ENCODE data around the gene SLC17A9. TPM values are rescaled to one million over a fixed set of nuclear protein-coding genes. Genes with fewer than 3 reads are reported as not detected.
A peak's percentile ranks its signal among the peaks of the same experiment; 100 is the strongest.

The SLC17A9 gene
- total RNA-seq, 1 experiment from 2014 or later = not detected

GRCh38 chr20:62913043-62913630, 39.4 kb upstream of the SLC17A9 start:
- Histone ChIP-seq H3K27ac (ENCODE audit: low read length) (no peak overlapping the region), H2AFZ (ENCODE audit: low read length) (no peak overlapping the region), H3K79me2 (ENCODE audit: low read length) (peaks cover 93% of the 10 kb centered on the region), H4K20me1 (ENCODE audit: low read length) (peaks cover 67% of the 10 kb centered on the region), H3K4me2 (ENCODE audit: low read length) (no peak overlapping the region), H3K27me3 (ENCODE audit: low read length) (no peaks in the 10 kb centered on the region), H3K36me3 (ENCODE audit: low read depth, low read length) (peaks cover 45% of the 10 kb centered on the region), H3K4me1 (ENCODE audit: insufficient read depth, low read length) (peaks cover 9% of the 10 kb centered on the region; the same call in 1 of the 2 replicates), H3K9ac (ENCODE audit: low read length) (no peak overlapping the region), H3K4me3 (ENCODE audit: low read length) (no peak overlapping the region), H3K9me2 (replicated peaks; ENCODE audit: low read length) (no peaks in the 10 kb centered on the region), H3K9me3 (ENCODE audit: low read length) (no peaks in the 10 kb centered on the region), H3F3A (ENCODE audit: low read length, unreplicated experiment) (no peaks in the 10 kb centered on the region)
- no TSS peak for BruUV-seq (replicated peaks)
- ChIA-PET CTCF (no interaction called here), POLR2A (ENCODE audit: unreplicated experiment) (no interaction called here)
- TF ChIP-seq EZH2phosphoT487 (IDR thresholded peaks at IDR 0.05; ENCODE audit: borderline replicate concordance, low read length) = no peak
- no peak for TF ChIP-seq CTCF (conservative IDR thresholded peaks at IDR 0.05; ENCODE audit: low read depth, low read length)
- no peak for DNase-seq
- ATAC-seq = no peak
- intact Hi-C loops (cut with micrococcal nuclease) = no loop called here

GRCh38 chr20:62914436-62914835, 38.1 kb upstream of the SLC17A9 start:
- no peak for DNase-seq
- H3K4me3 ChIP-seq (ENCODE audit: low read length) = no peak overlapping the region
- peaks cover 36% of the 10 kb centered on the region for H3K36me3 ChIP-seq (ENCODE audit: low read depth, low read length)
- peaks cover 72% of the 10 kb centered on the region for H4K20me1 ChIP-seq (ENCODE audit: low read length)
- H3K4me1 ChIP-seq (ENCODE audit: insufficient read depth, low read length) = peaks cover 9% of the 10 kb centered on the region; the same call in 1 of the 2 replicates
- no peak overlapping the region for H3K9ac ChIP-seq (ENCODE audit: low read length)
- ChIA-PET CTCF (no interaction called here), POLR2A (ENCODE audit: unreplicated experiment) (no interaction called here)
- no peaks in the 10 kb centered on the region for H3F3A ChIP-seq (ENCODE audit: low read length, unreplicated experiment)
- H3K79me2 ChIP-seq (ENCODE audit: low read length) = peaks cover 93% of the 10 kb centered on the region
- intact Hi-C loops (cut with micrococcal nuclease) = no loop called here
- no TSS peak for BruUV-seq (replicated peaks)
- H3K27me3 ChIP-seq (ENCODE audit: low read length) = no peaks in the 10 kb centered on the region
- no peak overlapping the region for H2AFZ ChIP-seq (ENCODE audit: low read length)
- no peaks in the 10 kb centered on the region for H3K9me3 ChIP-seq (ENCODE audit: low read length)
- no peak for ATAC-seq
- no peak for TF ChIP-seq EZH2 (IDR thresholded peaks at IDR 0.05; ENCODE audit: low read length, unreplicated experiment)
- no peak for TF ChIP-seq EZH2phosphoT487 (IDR thresholded peaks at IDR 0.05; ENCODE audit: borderline replicate concordance, low read length)
- no peak for TF ChIP-seq CTCF (conservative IDR thresholded peaks at IDR 0.05; ENCODE audit: low read depth, low read length)
- H3K4me2 ChIP-seq (ENCODE audit: low read length) = no peak overlapping the region
- no peak overlapping the region for H3K27ac ChIP-seq (ENCODE audit: low read length)
- no peaks in the 10 kb centered on the region for H3K9me2 ChIP-seq (replicated peaks; ENCODE audit: low read length)

- no TSS peak for BruUV-seq (replicated peaks)
- H3F3A ChIP-seq (ENCODE audit: low read length, unreplicated experiment) = no peaks in the 10 kb centered on the region
- intact Hi-C loops (cut with micrococcal nuclease) = no loop called here
- no peak overlapping the region for H3K4me2 ChIP-seq (ENCODE audit: low read length)
- H2AFZ ChIP-seq (ENCODE audit: low read length) = no peak overlapping the region
- H3K4me1 ChIP-seq (ENCODE audit: insufficient read depth, low read length) = peaks cover 9% of the 10 kb centered on the region; the same call in 1 of the 2 replicates
- H3K9ac ChIP-seq (ENCODE audit: low read length) = no peak overlapping the region
- peaks cover 72% of the 10 kb centered on the region for H4K20me1 ChIP-seq (ENCODE audit: low read length)
- TF ChIP-seq CTCF (conservative IDR thresholded peaks at IDR 0.05; ENCODE audit: low read depth, low read length) (no peak), EZH2phosphoT487 (IDR thresholded peaks at IDR 0.05; ENCODE audit: borderline replicate concordance, low read length) (no peak), EZH2 (IDR thresholded peaks at IDR 0.05; ENCODE audit: low read length, unreplicated experiment) (no peak)
- H3K4me3 ChIP-seq (ENCODE audit: low read length) = no peak overlapping the region
- no peaks in the 10 kb centered on the region for H3K27me3 ChIP-seq (ENCODE audit: low read length)
- CTCF ChIA-PET = no interaction called here
- H3K9me3 ChIP-seq (ENCODE audit: low read length) = no peaks in the 10 kb centered on the region
- POLR2A ChIA-PET (ENCODE audit: unreplicated experiment) = no interaction called here
- H3K79me2 ChIP-seq (ENCODE audit: low read length) = peaks cover 93% of the 10 kb centered on the region
- DNase-seq (no peak), ATAC-seq (peak; percentile 45; the same call in 1 of the 2 replicates)
- H3K27ac ChIP-seq (ENCODE audit: low read length) = no peak overlapping the region
- H3K9me2 ChIP-seq (replicated peaks; ENCODE audit: low read length) = no peaks in the 10 kb centered on the region
- H3K36me3 ChIP-seq (ENCODE audit: low read depth, low read length) = peaks cover 30% of the 10 kb centered on the region
Observed at GRCh38 chr20:62914970-62915457, 37.5 kb upstream of the SLC17A9 start.
